HK-2 (cell line): Measurements from ENCODE around the gene C2CD4B.

Source experiments
- DNase-seq: peaks from one replicate; pipeline ENCODE4 v3.0.0-alpha.2; 2018; ENCODE audit not compliant: unreplicated experiment

C2CD4B gene

DNA sequence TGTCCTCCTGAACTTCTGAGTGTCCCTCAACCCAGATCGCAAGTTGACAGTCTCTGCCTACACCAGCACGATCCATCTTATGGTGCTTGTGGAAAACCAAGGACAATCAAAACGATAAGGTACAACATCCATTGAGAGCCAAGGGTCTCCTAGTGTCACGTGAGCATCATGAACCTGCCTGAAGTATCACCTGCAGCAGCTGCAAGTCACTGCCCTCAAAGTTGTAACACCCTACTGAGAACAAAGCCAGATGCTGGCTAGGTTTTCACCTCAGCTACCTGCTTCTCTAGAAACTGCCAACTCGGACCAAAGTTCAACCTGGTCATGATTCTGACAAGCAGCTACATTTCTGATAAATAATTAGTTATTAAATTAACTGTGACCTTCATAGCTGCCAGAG, 17.5 kb downstream of the C2CD4B start:
- no peak for DNase-seq

- DNase-seq, result no peak
These were observed 17.9 kb downstream of the C2CD4B start for GRCh38 chr15:62147149-62147548.

DNA sequence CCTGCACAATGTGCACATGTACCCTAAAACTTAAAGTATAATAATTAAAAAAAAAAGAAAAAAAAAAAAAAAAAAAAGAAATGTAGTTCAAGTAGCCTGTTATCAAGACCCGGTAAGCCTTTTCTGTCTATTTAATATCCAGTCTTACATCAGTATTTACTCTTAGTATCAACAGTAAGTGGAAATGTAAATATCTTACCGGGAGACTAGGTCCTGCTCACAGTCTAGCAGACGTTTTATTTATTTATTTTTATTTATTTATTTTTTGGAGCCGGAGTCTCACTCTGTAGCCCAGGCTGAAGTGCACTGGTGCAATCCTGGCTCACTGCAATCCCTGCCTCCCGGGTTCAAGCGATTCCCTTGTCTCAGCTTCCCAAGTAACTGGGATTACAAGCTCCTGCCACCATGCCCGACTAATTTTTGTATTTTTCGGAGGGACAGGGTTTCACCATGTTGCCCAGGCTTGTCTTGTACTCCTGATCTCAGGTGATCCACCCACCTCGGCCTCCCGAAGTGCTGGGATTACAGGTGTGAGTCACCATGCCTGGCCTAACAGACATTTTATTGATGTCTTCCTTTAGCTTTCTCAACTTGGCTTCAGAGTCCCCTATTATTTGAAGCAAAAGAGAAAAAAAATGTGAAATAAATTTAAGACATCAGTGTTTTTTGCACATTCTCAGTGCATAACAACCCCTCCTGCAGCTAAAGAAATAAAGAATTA, 19.9 kb downstream of the C2CD4B start:
- no peak for DNase-seq

DNA sequence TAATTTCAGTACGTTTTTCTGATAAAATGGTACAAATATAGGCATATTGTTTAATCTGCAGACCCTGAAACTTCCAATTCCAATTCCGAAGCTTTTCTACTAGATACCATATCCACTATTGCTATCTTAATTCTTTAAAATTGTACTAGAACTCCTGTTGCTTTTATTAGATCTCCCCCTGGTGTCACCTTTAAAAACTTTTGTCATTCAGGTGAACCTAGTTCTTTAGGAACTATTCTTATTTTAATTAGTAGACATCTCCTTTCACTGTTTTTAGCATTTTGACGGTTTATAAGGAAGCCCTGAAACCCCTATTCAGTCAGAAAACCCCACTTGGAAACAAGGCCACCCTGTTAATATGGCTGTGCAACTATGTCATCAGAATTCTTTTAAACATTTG, 22.3 kb downstream of the C2CD4B start:
- no peak for DNase-seq

DNA sequence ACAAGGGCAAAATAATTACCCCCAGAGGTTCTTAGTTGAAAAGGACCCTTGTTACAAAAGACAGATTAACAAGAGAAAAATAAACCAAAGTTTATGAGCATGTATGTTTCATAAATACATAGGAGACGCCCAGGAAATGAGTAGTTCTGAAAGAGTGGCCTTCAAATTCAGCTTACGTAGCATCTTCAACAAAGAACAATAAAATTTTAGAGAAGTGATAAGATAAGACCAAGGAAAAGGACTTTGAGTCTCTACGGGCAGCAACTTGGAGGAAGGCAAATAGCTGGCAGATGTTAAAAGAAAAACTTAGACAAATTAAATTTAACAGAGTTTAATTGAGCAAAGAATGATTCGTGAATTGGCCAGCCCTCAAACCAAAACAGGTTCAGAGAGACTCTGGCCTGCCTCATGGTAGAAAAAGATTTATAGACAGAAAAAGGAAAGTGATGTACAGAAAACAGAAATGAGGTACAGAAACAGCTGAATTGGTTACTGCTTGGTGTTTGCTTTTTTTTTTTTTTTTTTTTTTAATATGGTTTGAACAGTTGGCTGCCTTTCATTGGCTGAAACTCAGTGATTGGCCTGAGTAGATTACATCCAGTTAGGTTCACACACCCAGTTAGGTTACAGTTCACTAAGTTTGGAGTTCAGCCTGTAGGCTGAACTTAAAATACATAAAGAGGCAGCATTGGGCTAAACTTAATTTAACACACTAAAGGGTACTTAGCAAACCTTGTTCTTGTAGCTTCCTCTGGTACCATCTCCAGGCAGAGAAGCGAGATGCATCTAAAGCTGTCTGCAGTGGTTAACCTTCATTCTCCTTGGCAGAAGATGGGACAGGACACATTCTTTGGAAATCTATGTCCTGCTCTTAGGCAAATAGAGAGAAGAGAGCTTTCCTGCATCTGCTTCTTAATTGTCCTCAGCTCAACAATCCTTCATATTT, 23.2 kb downstream of the C2CD4B start:
- no peak for DNase-seq

DNA sequence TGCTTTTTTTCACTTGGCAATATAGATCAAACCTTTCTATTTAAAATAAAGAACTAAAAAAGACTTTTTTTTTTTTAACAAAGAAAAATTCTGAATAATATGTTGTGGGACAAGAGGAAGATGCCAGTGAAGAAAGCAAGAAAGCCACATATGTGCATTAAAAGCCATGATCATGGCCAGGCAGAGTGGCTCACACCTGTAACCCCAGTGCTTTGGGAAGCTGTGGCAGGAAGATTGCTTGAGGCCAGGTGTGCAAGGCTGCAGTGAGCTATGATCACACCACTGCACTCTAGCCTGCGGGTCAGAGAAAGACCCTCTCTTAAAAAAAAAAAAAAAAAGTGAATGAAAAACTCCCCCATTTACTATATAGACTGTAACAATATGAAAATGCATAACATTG, 23.9 kb downstream of the C2CD4B start:
- no peak for DNase-seq

DNA sequence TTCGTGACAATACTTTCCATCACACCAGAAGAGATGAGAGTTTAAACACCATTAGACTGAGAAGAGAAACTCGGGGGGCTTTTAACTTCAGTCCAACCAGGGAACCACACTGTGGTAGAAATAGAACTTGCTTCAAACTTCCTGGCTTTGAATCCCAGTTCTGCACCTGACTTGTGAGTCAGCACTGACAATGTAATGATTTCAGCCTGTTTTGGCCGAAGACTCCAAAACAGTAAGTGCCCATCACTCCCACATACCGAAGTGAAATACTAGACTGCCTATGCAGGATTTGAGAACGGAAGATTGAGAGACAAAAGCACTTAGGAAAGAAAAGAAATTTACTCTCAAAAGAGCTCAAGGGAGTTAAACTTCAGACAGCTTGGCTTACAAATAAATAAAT, 27.0 kb downstream of the C2CD4B start:
- DNase-seq, result no peak

DNA sequence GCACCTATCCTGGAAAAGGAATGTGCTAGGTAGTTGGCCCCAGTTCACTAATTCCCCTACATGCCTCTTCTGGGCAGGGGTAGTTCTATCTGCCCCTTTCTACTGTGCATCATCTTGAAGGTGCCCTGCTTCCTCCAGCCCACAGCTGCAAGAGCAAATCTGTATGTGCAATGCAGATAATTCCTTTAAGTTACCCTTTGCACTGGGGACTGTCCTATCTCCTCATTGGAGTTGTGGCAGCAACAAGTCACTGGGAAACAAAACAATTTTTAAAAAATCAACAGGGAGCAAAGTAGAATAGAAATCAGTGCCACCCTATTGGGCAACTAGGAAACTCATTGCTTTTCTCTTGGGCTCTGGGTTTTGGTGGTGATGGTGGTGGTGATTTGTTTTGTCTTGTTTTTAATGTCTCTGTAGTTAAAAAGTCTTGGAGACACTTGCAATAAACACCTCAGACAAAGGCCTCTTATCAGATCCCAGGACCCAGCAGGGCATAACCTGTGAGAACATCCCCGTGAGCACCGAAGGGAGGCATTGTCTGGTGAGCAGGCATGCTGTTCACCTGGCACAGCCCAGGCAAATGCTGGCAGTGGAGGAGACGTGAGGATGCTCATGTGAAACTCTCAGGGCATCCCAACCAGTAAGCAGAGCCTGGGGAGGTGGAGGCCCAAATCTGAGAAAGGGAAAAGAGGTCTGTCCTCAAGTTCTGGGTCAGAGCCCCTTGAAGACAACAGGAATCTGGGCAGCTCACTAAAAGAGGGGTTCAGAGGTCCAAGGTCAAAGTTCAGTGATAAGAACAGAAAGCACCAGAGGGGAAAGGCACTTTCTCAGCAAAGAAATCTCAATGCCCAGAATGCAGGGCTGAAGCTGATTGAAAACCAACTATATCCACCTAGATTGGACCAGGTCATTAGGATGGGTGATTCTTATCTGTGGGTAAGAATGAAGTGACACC, 27.9 kb downstream of the C2CD4B start:
- no peak for DNase-seq

DNA sequence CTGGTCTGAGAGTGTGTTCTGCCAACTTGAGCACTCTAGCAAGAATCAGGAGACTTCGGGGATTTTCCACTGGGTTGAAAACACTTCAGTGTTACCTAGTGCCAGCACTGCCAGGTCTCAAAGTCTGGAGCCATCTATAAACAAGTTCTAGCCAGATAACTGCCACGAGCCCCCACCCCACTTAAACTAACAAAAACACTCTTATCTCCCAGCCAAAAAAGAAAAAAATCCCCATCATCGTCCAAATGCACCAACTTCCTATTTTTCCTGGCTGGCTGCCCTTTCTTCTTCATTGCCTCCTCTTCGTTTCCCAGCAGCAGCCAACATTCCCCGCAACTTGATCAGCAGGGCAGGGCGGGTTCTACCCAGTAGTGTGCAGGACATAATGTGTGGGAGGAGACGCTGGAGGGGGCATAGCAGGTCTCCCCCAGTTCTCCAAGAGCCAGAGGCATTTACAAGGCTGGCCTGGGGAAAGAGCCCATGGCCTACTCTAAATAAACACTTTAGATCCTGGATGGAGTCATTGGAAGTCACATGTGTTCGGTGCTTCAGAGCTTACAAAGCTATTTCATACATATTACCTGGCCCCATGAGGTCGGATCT, 29.5 kb downstream of the C2CD4B start:
- no peak for DNase-seq

GRCh38 chr15:62133141-62133540, 31.9 kb downstream of the C2CD4B start:
- DNase-seq, result no peak

GRCh38 chr15:62128916-62129315, 36.2 kb downstream of the C2CD4B start:
- DNase-seq, result no peak

- DNase-seq, result no peak
These were observed 38.7 kb downstream of the C2CD4B start for GRCh38 chr15:62126364-62126763.

- DNase-seq, result no peak
These were observed 39.3 kb downstream of the C2CD4B start for GRCh38 chr15:62125773-62126172.

DNA sequence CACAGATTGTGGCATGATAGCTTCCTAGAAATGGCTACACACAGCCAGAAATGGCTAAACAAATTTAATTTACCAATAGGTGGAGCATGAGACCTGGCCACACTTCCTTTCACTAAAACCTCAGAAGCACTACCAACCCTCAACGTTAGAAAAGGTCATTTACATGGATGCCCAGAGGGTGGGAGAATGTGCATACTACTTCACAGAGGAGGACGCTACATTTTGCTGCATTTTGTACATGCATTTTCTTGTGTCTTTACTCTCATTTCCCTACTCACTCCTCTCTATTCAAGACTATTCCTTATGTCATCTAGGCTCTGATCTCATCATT, 40.1 kb downstream of the C2CD4B start:
- DNase-seq, result no peak

DNA sequence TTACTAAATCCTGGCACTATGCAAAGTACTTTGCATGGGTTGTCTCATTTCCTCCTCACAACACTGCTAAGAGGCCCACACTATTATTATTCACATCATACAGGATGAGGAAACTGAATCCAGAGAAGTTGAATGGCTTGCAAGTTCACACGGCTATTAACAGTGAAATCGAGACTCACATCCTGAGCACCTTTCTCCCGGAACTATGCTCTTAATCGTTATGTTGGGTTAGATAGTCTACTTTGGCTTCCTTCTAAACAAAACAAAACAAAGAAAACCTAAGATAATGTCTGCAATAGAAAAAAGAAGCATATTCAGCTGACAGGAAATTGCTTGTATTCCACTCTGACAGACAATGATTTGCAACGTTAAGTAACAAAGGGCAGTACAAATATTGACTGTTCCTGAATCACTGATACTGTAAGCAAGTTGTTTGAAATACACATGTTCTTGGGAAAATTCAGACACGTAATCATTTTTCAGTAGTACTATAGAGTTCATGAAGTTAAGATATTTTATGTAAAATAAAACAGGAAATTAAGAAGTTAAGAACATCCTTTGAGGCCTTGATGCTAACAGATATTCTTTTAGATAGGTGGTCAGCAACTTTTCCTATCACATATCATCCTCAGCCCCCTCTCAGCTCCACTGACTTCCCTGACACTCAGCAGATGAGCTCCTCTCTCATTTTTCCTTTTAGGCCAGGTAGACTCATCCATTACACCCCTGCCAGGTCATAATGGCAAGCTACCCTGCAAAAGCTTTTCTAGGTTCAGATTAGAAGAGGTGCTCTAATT, 40.7 kb downstream of the C2CD4B start:
- DNase-seq, result no peak

GRCh38 chr15:62122249-62122648, 42.8 kb downstream of the C2CD4B start:
- DNase-seq, result no peak

GRCh38 chr15:62121273-62122015, 43.6 kb downstream of the C2CD4B start:
- no peak for DNase-seq

DNA sequence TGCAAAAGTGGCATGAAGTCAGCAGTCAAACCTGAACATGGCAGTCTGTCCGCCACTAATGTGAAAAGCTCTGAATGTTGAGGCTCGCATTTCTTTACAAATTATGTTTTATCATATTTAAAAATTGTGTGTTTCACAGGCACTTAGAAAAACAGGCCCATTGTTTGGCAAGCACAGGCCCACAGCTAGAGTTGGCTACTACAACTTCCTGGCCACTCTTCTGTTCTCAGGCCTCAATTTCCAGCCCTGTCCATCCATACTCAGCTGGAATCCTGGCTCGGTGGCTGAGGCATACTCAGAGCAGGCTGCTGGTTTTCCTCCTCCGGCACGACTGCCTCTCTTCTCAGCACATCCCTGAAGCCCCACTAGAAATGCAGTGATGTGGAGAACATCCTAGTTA, 44.3 kb downstream of the C2CD4B start:
- no peak for DNase-seq

DNA sequence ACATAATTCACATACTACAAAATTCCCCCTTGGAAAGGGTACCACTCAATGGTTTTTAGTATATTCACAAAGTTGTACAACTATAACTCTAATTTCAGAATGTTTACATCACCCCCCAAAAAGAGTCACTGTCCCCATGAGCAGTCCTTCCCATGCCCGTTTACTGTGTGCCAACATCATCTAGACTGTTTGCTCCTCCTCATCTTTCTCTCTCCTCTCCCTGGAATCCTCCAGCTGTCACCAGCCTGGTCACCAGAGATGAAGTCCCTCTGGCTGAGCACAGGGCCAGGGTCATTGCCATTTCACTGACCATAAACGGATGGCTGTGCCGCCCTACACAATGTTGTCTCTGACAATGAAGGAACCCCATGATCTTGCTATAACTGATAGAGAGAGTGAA, 45.2 kb downstream of the C2CD4B start:
- DNase-seq, result no peak

DNA sequence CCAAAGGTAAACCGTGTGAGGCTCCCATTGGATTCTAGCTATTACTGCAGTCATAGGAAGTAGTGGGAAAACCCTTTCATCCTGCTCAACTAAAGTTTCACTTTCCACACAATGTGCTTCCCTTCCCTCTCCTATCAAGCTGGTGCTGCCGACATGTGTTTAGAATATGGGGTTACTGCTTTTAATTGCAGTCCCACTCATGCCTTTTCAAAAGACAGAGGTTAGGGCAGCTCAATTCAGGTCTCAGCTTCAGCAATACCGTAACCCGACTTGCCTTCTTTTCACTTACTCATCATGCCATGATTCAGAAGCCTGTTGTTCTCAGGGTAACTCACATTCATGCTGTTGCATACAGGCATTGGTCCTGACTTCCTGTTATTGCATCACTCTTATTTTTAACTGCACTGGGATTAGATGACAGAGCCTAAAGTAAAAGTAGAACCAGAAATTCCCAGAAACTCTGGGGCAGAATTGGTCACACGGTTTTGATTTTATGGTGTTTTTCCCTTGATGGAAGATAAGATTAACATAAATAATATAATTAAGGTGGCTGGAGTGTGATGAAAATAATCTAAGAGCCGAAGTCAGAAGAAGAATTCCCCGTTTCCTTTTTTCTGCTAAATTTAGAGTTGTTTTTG, 45.7 kb downstream of the C2CD4B start:
- peak; percentile 16 for DNase-seq
